OCI-LY7 (cell line): ENCODE measurements around the gene INS.

ENCODE experiments used
- EZH2phosphoT487 ChIP-seq: fragments of 200-600 bp; sonication (generic); IDR thresholded peaks from 2 replicates; pipeline ENCODE4 v1.6.1; 2018; ENCODE audit warnings: low read depth, borderline replicate concordance, mild to moderate bottlenecking, mixed run types, antibody characterized with exemption, low read length, moderate library complexity, mixed read lengths
- TF ChIP-seq, protein P1 (sequence below): fragments of 200-600 bp; sonication (generic); conservative IDR thresholded peaks from 2 replicates; pipeline ENCODE4 v1.5.1; 2014; ENCODE audit warnings: mild to moderate bottlenecking, antibody characterized with exemption, low read length, moderate library complexity, mixed read lengths

GRCh38 chr11:2169005-2169378 lies 8.0 kb upstream of the INS start:
- TF ChIP-seq, protein P1, sequence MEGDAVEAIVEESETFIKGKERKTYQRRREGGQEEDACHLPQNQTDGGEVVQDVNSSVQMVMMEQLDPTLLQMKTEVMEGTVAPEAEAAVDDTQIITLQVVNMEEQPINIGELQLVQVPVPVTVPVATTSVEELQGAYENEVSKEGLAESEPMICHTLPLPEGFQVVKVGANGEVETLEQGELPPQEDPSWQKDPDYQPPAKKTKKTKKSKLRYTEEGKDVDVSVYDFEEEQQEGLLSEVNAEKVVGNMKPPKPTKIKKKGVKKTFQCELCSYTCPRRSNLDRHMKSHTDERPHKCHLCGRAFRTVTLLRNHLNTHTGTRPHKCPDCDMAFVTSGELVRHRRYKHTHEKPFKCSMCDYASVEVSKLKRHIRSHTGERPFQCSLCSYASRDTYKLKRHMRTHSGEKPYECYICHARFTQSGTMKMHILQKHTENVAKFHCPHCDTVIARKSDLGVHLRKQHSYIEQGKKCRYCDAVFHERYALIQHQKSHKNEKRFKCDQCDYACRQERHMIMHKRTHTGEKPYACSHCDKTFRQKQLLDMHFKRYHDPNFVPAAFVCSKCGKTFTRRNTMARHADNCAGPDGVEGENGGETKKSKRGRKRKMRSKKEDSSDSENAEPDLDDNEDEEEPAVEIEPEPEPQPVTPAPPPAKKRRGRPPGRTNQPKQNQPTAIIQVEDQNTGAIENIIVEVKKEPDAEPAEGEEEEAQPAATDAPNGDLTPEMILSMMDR = no peak
- TF ChIP-seq EZH2phosphoT487 = no peak
